ENCODE results near the gene LHB. TPM values are rescaled to one million over a fixed set of nuclear protein-coding genes. Genes with fewer than 3 reads are reported as not detected.
"Not testable (repeated sequence)": the region's sequence is repeated elsewhere in the genome, so short reads cannot be mapped to it uniquely, and the experiment has no call there.

The LHB gene
- total and polyA plus RNA-seq, 12 donors = 0.38 to 8.8 (median 1.8) TPM; not detected in 5

- H3K36me3 ChIP-seq (replicated peaks in 1 of 2); DNase-seq; H3K27me3 ChIP-seq; H3K4me1 ChIP-seq (replicated peaks in 1 of 2); H3K4me3 ChIP-seq; H3K27ac ChIP-seq; H3K9me3 ChIP-seq (replicated peaks in 1 of 3); intact Hi-C loops (cut with DNase I): not testable (repeated sequence)
- WGBS, 4 donors = 60 to 86% (median 78%) methylated on average over 6 to 14 of the region's 15 CpGs
Measured at GRCh38 chr19:49043548-49043947, 26.7 kb upstream of the LHB start, which contains the start of gene CGB5. TSS of gene CGB5 (plus strand) at chr19:49043848. CDS start at chr19:49044210, 362 bp downstream.

DNA sequence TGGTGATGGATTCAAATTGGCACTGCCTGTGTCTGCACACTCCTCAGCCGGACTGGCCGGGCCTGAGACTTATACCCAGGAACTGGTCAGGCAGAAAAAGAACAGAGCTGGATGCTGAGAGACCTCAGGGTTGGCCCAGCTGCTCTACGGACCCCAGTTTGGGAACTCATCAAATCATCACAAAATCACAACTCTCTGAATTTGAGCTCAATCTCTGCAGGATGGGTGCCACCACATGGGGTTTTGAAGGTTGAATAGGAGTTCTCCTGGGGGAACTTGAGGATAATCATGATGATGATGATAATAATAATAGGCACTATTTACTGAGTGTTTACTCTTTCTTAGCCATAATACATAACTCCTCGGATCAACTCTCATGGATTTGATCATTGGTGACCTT, 25.8 kb upstream of the LHB start:
- H3K4me3 ChIP-seq; H3K4me1 ChIP-seq (replicated peaks in 1 of 2); DNase-seq; H3K27me3 ChIP-seq; H3K9me3 ChIP-seq (replicated peaks in 1 of 3); H3K36me3 ChIP-seq (replicated peaks in 1 of 2); H3K27ac ChIP-seq; intact Hi-C loops (cut with DNase I): not testable (repeated sequence)
- WGBS, 4 donors = 68 to 91% (median 78%) methylated on average over 2 to 3 of the region's 4 CpGs

DNA sequence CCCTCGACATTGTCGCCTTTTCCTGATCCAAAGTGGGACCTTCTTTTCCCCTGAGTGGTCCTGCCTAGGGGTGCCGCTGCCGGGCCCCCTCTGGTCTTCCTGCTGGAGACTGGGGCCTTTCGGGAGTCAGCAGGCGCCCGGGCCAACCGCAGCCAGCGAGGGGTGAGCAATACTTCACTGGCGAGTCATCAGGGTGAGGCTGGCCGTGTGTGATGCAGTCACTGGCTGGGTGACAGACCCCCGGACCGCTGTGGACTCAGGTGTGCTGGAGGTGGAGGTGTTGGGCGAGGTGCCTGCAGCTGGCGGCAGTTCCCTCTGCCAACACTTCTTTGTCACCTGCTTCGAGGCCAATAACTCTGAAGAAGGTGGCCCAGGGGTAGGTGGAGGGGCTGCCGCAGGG, 25.3 kb upstream of the LHB start:
- intact Hi-C loops (cut with DNase I) = no loop called here
- no peaks in the 10 kb centered on the region for H3K36me3 ChIP-seq (replicated peaks in 1 of 2)
- 74 to 84% (median 77%) methylated on average over 15 to 17 of the region's 17 CpGs for WGBS, 4 donors
- no peak for DNase-seq
- H3K27me3 ChIP-seq = no peaks in the 10 kb centered on the region
- H3K9me3 ChIP-seq (replicated peaks in 1 of 3) = no peaks in the 10 kb centered on the region
- no peak overlapping the region for H3K27ac ChIP-seq
- no peaks in the 10 kb centered on the region for H3K4me1 ChIP-seq (replicated peaks in 1 of 2)
- TF ChIP-seq POLR2A (IDR thresholded peaks at IDR 0.05) = no peak
- TF ChIP-seq, protein P1, sequence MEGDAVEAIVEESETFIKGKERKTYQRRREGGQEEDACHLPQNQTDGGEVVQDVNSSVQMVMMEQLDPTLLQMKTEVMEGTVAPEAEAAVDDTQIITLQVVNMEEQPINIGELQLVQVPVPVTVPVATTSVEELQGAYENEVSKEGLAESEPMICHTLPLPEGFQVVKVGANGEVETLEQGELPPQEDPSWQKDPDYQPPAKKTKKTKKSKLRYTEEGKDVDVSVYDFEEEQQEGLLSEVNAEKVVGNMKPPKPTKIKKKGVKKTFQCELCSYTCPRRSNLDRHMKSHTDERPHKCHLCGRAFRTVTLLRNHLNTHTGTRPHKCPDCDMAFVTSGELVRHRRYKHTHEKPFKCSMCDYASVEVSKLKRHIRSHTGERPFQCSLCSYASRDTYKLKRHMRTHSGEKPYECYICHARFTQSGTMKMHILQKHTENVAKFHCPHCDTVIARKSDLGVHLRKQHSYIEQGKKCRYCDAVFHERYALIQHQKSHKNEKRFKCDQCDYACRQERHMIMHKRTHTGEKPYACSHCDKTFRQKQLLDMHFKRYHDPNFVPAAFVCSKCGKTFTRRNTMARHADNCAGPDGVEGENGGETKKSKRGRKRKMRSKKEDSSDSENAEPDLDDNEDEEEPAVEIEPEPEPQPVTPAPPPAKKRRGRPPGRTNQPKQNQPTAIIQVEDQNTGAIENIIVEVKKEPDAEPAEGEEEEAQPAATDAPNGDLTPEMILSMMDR (IDR thresholded peaks at IDR 0.05) = no peak
- H3K4me3 ChIP-seq = no peak overlapping the region

GRCh38 chr19:49039736-49040135, 22.8 kb upstream of the LHB start:
- WGBS, 4 donors = 56 to 71% (median 69%) methylated on average over 5 to 9 of the region's 9 CpGs
- intact Hi-C loops (cut with DNase I); H3K27me3 ChIP-seq: not testable (repeated sequence)

GRCh38 chr19:49038557-49039276, 21.8 kb upstream of the LHB start:
- intact Hi-C loops (cut with DNase I); DNase-seq; H3K36me3 ChIP-seq (replicated peaks in 1 of 2); H3K9me3 ChIP-seq (replicated peaks in 1 of 3); H3K27ac ChIP-seq; H3K4me3 ChIP-seq; H3K4me1 ChIP-seq (replicated peaks in 1 of 2); H3K27me3 ChIP-seq: not testable (repeated sequence)
- WGBS, 4 donors = 80 to 89% (median 82%) methylated on average over 13 to 26 of the region's 26 CpGs

More at GRCh38 chr19:49039736-49040135, 22.8 kb upstream of the LHB start:
- not testable (repeated sequence) for DNase-seq; H3K27ac ChIP-seq; H3K4me3 ChIP-seq; H3K4me1 ChIP-seq (replicated peaks in 1 of 2); H3K36me3 ChIP-seq (replicated peaks in 1 of 2); H3K9me3 ChIP-seq (replicated peaks in 1 of 3)

DNA sequence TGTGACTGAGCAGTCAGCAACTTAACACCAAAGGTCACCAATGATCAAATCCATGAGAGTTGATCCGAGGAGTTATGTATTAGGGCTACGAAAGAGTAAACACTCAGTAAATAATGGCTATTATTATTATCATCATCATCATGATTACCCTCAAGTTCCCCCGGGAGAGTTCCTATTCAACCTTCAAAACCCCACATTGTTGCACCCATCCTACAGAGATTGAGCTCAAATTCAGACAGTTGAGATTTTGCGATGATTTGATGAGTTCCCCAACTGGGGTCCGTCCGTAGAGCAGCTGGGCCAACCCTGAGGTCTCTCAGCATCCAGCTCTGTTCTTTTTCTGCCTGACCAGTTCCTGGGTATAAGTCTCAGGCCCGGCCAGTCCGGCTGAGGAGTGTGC, 21.2 kb upstream of the LHB start:
- H3K36me3 ChIP-seq (replicated peaks in 1 of 2); H3K27ac ChIP-seq; H3K9me3 ChIP-seq (replicated peaks in 1 of 3); intact Hi-C loops (cut with DNase I); H3K4me1 ChIP-seq (replicated peaks in 1 of 2); DNase-seq; H3K27me3 ChIP-seq; H3K4me3 ChIP-seq: not testable (repeated sequence)
- 72 to 93% (median 92%) methylated on average over 3 to 7 of the region's 8 CpGs for WGBS, 4 donors

DNA sequence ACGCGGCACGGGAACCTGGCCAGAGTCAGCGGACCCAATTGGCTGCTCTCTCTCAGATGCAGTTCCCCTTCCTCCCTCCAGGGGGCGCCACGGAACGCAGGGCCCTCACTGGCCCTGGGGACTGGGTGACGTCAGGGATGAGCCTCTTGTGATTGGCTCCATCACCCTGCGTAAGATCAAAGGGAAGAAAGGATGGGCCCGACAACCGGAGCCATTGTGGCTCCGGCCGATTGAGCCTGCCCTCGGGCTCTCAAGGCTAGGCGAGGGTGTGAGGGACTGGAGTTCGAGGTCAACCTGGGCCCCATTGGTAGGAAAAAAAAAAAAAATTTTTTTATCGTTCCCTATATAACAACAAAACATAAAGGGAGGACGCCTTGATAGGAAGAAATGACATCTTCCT, 19.9 kb upstream of the LHB start, which contains the start of gene CGB1:
CGB1 (minus strand) TSS at position 81 of the 400 bp plus-strand sequence. CDS start 184 bp downstream, outside the sequence.
- H3K4me1 ChIP-seq (replicated peaks in 1 of 2); H3K27ac ChIP-seq; intact Hi-C loops (cut with DNase I); DNase-seq; H3K36me3 ChIP-seq (replicated peaks in 1 of 2); H3K4me3 ChIP-seq; H3K9me3 ChIP-seq (replicated peaks in 1 of 3); H3K27me3 ChIP-seq: not testable (repeated sequence)
- 43 to 62% (median 55%) methylated on average over 10 to 18 of the region's 18 CpGs for WGBS, 4 donors
- TF ChIP-seq, protein P1 (IDR thresholded peaks at IDR 0.05) = peak in 2 of 6 experiments; percentile 17 to 26
